IMR-90 (cell line): ENCODE measurements around the gene ITK.

Experiments
- BHLHE40 ChIP-seq: fragments of 150-350 bp; IDR thresholded peaks from 2 replicates; pipeline ENCODE4 v1.6.1; 2016; ENCODE audit warnings: mild to moderate bottlenecking, low read depth, low read length
- CHD1 ChIP-seq: IDR thresholded peaks from 2 replicates; pipeline ENCODE4 v1.6.1; 2012; ENCODE audit warnings: low read depth, low read length, improper control_type of control experiment
- CTCF ChIP-seq: conservative IDR thresholded peaks from 2 replicates; pipeline ENCODE4 v1.5.1; 2012; ENCODE audit warnings: mild to moderate bottlenecking, low read depth, low read length, improper control_type of control experiment
- MAZ ChIP-seq: IDR thresholded peaks from 2 replicates; pipeline ENCODE4 v1.6.1; 2012; ENCODE audit warnings: low read depth, mild to moderate bottlenecking, low read length, improper control_type of control experiment, moderate library complexity, borderline replicate concordance
- MXI1 ChIP-seq: IDR thresholded peaks from 2 replicates; pipeline ENCODE4 v1.6.1; 2012; ENCODE audit warnings: low read depth, mild to moderate bottlenecking, low read length, moderate library complexity, borderline replicate concordance
- NFE2L2 ChIP-seq: fragments of 150-350 bp; IDR thresholded peaks from 2 replicates; pipeline ENCODE4 v1.6.1; 2016; ENCODE audit warnings: low read depth, mild to moderate bottlenecking, low read length
- POLR2A ChIP-seq: IDR thresholded peaks from 2 replicates; pipeline ENCODE4 v1.6.1; 2012; ENCODE audit warnings: mild to moderate bottlenecking, low read depth, low read length
- RFX5 ChIP-seq: IDR thresholded peaks from 2 replicates; pipeline ENCODE4 v1.8.0; 2012; ENCODE audit warnings: low read depth, mild to moderate bottlenecking, low read length, moderate library complexity
- TF ChIP-seq, protein P1 (sequence below): fragments of 150-350 bp; IDR thresholded peaks from 2 replicates; pipeline ENCODE4 v1.6.1; 2016; ENCODE audit warnings: low read depth, mild to moderate bottlenecking, low read length, moderate library complexity, borderline replicate concordance
- TF ChIP-seq, protein P2 (sequence below): fragments of 150-350 bp; IDR thresholded peaks from 2 replicates; pipeline ENCODE4 v1.6.1; 2017; ENCODE audit warnings: mild to moderate bottlenecking, antibody characterized with exemption, low read length, low read depth

DNA sequence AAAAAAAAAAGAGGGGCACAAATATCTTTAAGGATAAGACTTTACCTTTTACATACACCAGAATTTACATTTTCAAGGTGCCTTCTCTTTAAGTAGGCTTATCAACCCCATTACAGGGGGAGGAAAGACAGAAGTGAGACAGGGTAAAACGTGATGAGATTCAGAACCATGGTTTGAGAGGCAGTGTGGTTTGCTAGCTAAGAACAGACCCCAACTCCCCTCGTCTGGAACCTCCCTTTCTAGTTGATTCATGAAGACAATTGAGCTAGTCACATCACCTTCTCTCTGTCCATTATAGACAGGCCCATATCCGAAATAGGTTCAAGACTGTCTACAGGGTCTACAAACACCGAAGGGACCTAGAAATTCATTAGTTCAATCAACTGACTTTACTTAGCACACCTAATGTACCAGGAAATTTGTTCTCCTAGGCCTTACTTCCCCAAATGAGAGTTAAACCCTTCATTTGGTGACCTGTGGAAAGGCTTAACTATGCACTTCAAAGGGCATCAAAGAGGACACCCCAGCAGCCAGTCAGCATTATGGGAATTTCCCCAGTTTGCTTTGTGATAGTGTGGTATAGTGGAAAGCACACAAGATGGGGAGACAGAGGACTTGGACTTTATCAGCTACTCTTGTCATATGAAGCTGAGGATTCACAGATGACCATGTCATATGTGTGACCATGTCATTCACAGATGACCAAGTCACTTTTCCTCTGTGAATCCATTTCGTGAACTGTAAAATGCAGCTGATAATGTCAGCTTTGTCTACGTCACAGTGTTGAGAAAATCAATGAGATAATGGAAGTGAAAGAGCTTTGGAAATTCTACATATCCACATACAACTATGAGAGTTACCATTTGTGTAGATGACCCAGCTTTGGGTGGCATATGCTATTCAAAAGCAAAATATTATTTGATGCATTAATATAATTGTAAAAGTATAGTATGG is 45.1 kb downstream of the ITK start:
- TF ChIP-seq NFE2L2 = no peak
- no peak for TF ChIP-seq POLR2A
- TF ChIP-seq MAZ = no peak
- TF ChIP-seq CTCF = no peak
- no peak for TF ChIP-seq RFX5
- TF ChIP-seq, protein P1, sequence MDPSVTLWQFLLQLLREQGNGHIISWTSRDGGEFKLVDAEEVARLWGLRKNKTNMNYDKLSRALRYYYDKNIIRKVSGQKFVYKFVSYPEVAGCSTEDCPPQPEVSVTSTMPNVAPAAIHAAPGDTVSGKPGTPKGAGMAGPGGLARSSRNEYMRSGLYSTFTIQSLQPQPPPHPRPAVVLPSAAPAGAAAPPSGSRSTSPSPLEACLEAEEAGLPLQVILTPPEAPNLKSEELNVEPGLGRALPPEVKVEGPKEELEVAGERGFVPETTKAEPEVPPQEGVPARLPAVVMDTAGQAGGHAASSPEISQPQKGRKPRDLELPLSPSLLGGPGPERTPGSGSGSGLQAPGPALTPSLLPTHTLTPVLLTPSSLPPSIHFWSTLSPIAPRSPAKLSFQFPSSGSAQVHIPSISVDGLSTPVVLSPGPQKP = no peak
- no peak for TF ChIP-seq MXI1
- no peak for TF ChIP-seq CHD1
- no peak for TF ChIP-seq BHLHE40
- TF ChIP-seq, protein P2, sequence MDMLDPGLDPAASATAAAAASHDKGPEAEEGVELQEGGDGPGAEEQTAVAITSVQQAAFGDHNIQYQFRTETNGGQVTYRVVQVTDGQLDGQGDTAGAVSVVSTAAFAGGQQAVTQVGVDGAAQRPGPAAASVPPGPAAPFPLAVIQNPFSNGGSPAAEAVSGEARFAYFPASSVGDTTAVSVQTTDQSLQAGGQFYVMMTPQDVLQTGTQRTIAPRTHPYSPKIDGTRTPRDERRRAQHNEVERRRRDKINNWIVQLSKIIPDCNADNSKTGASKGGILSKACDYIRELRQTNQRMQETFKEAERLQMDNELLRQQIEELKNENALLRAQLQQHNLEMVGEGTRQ = no peak
